IPS-NIHi7 (cell line): ENCODE measurements around the gene WFDC10B.
A peak's percentile ranks its signal among the peaks of the same experiment; 100 is the strongest.
"Not testable (repeated sequence)": the region's sequence is repeated elsewhere in the genome, so short reads cannot be mapped to it uniquely, and the experiment has no call there.

Experiments
- DNase-seq: peaks from one replicate; pipeline ENCODE4 v3.0.0; 2012; ENCODE audit warnings: mixed read lengths; ENCODE audit errors: extremely low spot score

Gene WFDC10B

DNA sequence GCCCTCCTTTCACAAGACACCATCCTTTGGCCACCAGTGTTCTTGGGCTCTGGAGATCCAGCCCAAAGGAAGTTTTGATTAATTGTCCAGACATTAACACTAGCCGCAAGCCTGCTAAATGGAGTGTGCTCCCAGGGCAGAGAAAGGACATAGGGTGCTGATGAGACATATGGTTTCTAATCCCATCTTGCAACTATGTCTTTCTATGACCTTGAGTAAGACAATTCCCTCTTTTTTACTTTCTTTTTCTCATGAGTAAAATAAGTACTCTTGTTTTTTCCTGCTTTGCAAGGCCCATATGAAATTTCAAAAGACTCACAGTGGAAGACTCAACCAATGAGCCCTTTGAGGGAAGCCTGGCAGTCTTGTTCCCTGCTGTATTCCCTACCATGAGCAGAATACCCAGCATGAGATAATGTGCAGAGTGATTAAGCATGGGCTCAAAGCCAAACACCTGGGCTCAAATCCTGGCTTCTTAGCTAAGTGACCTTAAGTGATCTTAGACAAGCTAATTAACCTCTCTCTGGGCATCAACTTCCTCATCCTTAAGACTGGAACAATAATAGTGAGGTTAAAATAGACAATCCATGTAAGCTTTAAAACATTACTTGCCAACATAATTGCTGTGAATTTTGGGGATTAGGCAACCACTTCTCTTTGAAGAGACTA is at the start of gene WFDC10B:
Gene WFDC10B (minus strand): TSS at position 51 of the 669 bp plus-strand sequence. CDS start 19,027 bp downstream, outside the sequence.
- no peak for DNase-seq

DNA sequence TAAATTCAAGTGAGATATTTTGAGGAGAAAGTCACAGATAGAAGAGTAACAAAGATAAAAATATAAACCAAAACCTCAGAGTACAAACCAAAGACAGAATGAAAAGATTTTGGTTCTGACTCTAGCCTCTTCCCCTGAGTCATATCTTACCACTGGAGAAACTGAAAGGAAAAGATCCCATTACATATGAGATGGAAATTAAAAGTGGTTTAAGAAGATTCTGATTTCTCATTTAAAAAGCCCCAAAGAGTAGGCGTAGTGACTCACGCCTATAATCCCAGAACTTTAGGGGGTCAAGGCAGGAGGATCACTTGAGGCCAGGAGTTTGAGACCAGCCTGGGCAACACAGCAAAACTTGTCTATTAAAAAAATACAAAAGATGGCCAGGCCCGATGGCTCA is 47.9 kb upstream of the WFDC10B start:
- no peak for DNase-seq

DNA sequence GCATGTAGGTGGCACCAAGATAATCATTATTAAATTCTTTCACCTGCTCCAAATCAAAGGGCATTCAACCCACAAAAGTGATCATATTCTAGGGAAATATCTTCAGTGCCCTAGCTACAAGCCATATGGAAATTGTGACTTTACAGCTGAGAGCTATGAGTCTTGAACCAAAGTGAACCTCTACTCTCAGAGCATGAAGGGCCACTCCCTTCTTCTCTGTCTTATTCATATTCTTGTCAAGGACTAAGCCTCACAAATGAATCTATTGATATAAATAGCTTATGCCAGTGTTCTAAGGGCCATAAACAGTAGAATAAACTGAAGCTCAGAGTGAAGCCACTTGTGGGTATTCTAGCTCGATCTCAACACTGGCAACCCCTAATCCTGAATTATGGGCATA is 46.9 kb upstream of the WFDC10B start:
- no peak for DNase-seq

DNA sequence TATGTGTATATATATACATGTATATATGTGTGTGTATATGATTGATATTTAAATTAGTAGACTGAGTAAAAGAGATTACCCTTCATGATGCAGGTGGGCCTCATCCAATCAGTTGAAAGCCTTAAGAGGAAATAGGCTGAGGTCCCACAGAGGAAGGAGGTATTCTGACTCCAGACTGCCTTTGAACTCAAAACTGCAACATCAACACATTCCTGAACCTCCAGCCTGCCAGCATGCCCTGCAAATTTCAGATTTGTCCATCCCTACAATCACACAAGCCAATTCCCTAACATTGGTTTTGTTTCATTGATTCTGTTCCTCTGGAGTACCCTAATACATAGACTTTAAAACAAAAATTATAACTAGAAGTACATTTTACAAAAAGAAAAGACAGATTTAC is 40.2 kb upstream of the WFDC10B start:
- DNase-seq: no peak

DNA sequence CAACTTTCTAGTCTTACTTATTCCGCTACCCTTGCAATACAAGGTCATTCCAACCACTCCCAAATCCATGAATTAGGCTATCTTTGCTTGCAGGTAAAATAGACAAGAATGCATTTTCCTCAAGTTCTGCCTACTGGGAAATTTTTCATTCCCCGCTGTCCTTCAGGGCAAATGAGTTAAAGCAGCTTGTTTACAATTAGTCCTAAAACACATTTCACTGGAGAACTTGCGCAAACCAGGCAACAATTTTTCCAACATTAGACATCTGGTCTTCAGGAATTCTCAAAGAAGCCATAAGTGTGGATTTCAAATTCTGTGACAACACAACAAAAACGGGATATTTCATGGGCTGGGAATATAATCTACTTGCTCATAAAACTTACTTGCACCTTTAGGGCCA is 37.8 kb upstream of the WFDC10B start:
- no peak for DNase-seq

DNA sequence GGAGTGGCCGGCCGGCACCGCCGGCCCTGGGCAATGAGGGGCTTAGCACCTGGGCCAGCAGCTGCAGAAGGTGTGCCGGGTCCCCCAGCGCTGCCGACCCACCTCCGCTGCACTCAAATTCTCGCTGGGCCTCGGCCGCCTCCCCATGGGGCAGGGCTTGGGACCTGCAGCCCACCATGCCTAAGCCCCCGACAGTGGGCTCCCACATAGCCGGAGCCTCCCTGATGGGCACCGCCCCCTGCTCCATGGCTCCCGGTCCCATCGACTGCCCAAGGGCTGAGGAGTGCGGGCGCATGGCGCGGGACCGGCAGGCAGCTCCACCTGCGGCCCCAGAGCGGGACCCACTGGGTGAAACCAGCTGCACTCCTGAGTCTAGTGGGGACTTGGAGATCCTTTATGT is 31.2 kb upstream of the WFDC10B start:
- no peak for DNase-seq

DNA sequence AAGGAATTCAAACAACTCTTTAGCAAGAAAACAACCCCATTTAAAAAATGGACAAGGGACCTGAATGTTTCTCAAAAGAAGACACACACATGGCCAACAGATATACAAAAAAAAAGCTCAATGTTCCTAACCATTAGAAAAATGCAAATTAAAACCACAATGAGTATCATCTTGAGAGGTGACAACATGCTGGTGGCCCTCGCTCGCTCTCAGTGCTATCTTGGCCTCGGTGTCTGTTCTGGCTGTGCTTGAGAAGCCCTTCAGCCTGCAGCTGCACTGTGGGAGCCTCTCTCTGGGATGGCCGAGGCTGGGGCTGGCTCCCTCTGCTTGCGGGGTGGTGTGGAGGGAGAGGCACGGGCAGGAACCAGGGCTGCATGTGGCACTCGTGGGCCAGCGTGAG is 30.7 kb upstream of the WFDC10B start:
- DNase-seq: no peak

DNA sequence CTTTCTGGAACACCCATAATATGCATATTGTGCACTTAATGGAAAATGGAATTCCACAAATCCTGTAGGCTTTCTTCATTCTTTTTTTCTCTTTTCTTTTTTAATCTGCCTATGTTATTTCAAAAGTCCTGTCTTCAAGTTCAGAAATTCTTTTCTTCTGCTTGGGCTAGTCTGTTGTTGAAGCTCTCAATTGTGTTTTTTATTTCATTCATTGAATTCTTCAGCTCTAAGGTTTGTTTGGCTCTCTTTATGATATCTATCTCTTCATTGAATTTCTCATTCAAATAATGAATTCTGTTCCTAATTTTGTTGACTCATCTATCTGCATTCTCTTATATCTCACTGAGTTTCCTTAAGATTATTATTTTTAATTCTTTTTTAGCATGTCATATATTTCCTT is 27.4 kb upstream of the WFDC10B start:
- DNase-seq: no peak

DNA sequence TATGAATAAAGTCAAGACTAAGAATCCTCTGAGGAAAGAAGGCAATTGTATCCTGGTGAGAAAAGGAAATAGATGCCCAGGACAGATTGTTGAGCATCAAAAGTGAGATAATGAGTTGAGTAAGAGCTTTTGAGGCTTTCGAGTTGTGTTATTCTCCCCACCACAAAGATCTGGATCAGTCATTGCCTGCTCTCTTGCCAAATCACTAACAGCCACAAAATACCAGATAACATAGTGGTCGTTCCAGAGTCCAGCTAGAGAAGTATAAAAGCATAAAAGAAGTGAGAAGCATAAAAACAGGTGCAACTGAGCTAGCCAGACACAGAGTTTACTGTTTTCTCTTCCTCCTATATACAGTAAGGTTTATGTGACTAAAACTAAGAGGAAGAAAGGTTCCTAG is 22.2 kb upstream of the WFDC10B start:
- no peak for DNase-seq

DNA sequence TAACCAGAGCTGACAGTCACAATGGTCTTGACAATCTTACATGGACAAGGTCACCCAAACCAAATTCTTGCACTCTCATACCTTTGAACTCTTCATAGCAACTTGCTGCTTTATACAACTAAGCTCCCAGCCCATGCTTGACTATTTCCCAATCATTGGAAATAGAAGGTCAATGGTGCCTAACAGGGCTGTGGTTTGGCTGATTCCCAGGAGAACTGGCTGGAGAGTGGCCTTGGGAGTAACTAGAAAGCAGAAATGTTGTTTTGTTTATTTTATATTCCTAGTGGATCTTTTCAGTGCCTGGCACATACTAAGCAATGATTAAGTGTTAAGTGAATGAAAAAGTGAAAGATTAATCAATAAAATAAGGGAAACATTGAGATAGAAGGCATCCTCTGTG is 20.3 kb upstream of the WFDC10B start:
- no peak for DNase-seq

DNA sequence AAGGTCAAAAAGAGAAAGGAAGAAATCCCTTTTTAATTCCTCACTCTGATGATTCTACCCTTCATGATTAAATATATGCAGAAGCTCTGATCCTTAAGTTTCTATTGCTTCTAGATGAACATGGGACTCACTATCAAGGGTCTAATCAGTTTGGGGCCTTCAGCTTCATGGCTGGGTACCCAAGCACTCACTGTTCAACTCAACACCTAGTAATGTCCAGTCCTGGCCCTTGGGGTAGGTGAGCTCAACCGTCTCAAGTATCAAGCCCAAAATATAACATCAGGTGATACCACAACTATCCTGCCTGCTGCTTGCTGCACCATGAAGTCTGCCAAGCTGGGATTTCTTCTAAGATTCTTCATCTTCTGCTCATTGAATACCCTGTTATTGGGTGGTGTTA is 17.2 kb upstream of the WFDC10B start, which contains the start of gene SPINT4:
Gene SPINT4 (plus strand): TSS at position 301 of the 400 bp plus-strand sequence. CDS start 21 bp downstream, at position 322.
- no peak for DNase-seq

DNA sequence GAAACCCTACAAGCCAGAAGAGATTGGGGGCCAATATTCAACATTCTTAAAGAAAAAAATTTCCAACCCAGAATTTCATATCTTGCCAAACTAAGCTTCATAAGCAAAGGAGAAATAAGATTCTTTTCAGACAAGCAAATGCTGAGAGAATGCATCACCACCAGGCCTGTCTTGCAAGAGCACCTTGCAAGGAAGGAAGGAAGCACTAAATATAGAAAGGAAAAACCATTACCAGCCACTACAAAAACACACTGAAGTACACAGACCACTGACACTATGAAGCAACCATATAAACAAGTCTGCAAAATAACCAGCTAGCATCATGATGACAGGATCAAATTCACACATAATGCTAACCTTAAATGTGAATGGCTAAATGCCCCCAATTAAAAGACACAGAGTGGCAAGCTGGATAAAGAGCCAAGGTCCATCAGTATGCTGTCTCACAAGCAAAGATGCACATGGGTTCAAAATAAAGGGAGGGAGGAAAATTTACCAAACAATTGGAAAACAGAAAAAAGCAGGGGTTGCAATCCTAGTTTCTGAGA is 11.4 kb upstream of the WFDC10B start:
- DNase-seq: not testable (repeated sequence)

DNA sequence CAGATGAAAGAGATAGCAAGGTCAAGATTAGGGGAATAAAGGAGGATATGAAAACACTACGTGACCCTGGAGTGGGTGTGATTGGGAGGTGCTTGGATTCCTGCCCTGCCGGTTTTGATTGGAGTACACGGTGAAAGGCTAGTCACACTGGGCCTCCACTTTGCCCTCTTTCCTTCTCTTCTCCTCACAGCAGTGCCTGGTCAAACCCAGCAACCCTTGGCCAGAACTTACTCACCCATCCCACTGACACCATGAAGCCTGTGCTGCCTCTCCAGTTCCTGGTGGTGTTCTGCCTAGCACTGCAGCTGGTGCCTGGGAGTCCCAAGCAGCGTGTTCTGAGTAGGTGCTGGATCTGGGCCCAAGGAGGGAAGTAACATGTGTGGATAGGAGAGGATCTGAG is 2.9 kb downstream of the WFDC10B start, which contains the start of gene WFDC13:
Gene WFDC13 (plus strand): TSS at position 166 of the 400 bp plus-strand sequence. CDS start 86 bp downstream, at position 252.
- DNase-seq: no peak

DNA sequence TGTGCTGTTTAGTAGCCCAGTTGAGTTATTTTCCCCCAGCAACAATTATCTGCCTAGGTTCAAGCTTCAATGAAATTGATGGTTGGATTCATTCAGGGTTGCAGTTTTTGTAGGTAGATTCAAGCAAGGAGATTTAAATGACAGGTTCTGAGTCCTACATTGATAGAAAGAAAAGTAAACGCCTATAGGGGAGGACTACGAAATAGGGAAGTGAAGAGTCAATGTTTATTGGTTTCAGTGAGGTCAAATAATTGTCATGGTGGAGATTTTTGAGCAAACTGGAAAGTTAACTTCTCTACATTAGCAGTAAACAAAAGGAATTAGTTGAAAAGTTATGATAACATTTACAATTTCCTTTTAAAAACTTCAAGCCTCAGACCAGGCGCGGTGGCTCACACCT is 3.7 kb downstream of the WFDC10B start:
- DNase-seq: no peak

DNA sequence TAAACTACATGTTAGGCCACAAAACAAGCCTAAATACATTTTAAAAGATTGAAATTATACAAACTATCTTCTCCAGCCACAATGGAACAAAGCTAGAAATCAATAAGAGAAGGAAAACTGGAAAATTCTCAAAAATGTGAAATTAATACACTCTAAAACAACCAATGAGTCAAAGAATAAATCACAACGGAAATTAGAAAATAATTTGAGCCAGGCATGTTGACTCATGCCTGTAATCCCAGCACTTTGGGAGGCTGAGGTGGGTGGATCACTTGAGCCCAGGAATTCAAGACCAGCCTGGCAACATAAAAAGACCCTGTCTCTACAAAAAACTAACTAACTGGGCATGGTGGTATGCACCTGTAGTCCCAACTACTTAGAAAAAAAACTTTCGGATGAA is 9.3 kb downstream of the WFDC10B start:
- DNase-seq: no peak

DNA sequence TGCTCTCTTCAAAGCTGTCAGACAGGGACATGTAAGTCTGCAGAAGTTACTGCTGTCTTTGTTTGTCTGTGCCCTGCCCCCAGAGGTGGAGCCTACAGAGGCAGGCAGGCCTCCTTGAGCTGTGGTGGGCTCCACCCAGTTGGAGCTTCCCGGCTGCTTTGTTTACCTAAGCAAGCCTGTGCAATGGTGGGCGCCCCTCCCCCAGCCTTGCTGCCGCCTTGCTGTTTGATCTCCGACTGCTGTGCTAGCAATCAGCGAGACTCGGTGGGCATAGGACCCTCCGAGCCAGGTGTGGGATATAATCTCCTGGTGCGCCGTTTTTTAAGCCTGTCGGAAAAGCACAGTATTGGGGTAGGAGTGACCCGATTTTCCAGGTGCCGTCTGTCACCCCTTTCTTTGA is 11.5 kb downstream of the WFDC10B start:
- not testable (repeated sequence) for DNase-seq

DNA sequence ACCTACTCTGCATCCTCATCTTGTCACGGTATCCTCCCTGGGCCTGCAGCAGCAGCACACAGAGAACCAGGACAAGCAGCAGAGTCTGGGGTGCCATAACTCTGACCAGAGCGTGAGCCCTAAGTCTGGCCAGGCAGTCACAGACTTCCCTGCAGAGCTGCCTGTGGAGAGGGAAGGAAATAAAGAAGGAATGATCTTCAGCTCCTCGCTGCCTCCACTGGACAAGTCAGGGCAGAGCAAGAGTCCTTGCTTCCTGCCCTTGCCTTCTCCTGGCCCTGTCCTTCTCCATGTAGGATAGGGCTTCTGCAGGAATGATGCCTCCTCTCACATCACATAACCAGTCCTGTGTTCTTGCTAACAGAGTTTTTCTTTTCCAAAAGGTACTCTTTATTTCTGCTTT is 18.9 kb downstream of the WFDC10B start:
- peak; percentile 83 for DNase-seq

DNA sequence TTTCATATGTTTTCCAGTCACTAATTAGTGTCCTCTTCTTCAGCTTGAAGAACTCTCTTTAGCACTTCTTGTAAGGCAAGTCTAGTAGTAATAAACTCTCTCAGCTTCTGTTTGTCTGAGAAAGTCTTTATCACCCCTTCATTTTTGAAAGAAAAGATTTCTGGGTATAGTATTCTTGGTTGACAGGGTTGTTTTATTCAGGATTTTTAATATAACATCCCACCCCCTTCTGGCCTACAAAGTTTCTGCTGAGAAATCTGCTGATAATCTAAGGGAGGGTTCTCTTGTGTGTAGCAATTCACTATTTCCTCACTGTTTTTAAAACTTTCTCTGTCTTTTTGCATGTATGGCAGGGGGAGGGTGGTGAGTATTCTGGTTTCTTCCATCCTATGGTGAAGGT is 25.2 kb downstream of the WFDC10B start:
- DNase-seq: no peak

DNA sequence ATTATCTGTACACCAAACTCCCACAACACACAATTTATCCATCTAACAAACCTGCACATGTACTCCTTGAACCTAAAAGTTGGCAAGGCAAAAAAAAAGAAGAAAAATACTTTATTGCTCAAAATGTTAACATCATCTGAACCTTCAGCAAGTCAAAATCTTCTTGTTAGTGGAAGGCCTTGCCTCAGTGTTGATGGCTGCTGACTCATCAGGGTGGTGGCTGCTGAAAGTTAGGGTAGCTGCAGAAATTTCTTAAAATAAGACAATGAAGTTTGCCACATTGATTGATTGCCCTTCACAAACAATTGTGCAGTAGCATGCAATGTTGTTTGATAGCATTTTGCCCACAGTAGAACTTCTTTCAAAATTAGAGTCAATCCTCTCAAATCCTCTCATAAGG is 32.1 kb downstream of the WFDC10B start:
- no peak for DNase-seq

DNA sequence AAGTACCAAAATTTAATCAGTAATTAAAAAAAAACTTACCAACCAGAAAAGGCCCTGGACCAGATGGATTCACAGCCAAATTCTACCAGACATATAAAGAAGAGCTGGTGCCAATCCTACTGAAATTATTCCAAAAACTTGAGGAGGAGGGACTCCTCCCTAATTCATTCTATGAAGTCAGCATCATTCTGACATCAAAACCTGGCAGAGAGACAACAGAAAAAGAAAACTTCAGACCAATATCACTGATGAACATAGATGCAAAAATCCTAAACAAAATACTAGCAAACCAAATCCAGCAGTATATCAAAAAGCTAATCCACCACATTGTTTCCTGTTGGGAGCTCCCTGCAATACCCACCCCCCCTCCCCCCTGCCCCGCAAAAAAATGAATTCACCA is 34.7 kb downstream of the WFDC10B start, which contains the start of gene WFDC11:
Gene WFDC11 (minus strand): TSS at position 101 of the 400 bp plus-strand sequence. CDS start 19,639 bp downstream, outside the sequence.
- DNase-seq: no peak

DNA sequence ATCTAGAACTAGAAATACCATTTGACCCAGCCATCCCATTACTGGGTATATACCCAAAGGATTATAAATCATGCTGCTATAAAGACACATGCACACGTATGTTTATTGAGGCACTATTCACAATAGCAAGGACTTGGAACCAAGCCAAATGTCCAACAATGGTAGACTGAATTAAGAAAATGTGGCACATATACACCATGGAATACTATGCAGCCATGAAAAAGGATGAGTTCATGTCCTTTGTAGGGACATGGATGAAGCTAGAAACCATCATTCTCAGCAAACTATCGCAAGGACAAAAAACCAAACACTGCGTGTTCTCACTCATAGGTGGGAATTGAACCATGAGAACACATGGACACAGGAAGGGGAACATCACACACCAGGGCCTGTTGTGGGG is 47.8 kb downstream of the WFDC10B start:
- not testable (repeated sequence) for DNase-seq

DNA sequence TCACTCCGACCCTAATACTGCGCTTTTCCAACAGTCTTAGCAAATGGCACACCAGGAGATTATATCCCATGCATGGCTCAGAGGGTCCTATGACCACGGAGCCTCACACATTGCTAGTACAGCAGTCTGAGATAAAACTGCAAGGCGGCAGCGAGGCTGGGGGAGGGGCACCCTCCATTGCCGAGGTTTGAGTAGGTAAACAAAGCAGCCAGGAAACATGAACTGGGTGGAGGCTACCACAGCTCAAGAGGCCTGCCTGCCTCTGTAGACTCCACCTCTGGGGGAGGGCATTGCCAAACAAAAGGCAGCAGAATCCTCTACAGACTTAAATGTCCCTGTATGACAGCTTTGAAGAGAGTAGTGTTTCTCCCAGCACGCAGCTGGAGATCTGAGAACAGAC is 53.1 kb downstream of the WFDC10B start:
- not testable (repeated sequence) for DNase-seq

DNA sequence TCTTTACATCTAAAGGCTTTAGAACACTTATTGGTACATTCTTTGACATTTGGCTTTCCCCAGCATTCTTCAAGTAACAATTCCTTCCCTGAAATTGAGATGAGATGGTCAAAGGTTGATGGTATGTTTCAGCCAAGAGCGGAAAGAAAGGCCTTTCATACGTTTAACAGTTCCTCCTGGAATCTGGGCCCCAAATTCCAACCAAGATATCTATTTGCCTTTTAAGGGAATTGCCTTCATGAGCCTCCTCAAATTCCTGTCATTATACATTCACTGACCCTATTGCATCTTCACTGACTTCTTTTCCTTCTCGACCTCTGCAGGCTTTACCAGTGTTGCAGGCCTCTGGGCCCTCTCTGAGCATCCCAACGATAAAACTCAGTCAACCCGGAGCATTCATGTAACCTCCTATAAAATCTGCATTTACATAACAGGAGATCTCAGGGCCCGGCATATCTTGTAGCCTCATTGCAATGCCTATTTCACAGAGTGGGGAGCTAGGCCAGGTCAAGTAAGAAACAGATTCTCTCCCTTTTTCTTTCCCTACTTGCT is 55.4 kb downstream of the WFDC10B start:
- no peak for DNase-seq
